ENCODE data around the gene C3orf49.

DNA sequence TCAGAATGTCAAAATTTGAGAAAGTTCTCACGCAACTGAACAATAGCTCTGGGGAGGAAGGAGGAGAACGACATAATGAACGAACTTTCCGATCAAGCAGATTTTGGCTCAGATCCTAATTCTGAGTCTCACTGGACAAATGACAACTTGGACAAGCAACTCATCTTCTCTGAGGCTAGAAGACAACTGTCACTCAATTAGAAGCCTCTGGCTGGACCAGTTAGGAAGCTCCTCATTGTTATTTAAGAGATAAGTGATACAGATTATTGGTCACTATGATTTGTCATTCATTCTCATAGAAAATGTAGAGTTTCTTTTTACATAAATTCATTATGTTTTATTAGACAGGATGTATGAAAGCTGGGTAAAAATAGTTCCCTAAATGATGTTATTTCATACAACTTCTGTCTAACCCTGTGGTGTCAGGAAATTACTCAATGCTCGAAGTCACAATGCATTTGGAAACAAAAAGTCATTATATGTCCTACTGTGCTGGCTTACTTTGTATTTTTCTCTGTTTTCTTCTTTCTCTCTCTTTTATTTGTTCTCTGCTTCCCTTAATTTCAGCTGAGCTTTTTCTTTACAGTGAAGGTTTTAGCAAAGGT lies 11.0 kb upstream of the C3orf49 start:
- TF ChIP-seq CTCF (conservative IDR thresholded peaks at IDR 0.05; ENCODE audit: low read depth, low read length) (no peak), EZH2phosphoT487 (IDR thresholded peaks at IDR 0.05; ENCODE audit: borderline replicate concordance, low read length) (no peak)

All from PC-3 (cell line).